Caco-2 (cell line): ENCODE measurements around the gene UNC5A. TPM values are rescaled to one million over a fixed set of nuclear protein-coding genes. Genes with fewer than 3 reads are reported as not detected.

ENCODE experiments used
- BruUV-seq: library from RNA; stranded (reverse); fragments of 400-500 nt; replicated peaks from 2 replicates; lab custom pipeline; 2021; lab: Mats Ljungman, UMichigan
- CTCF ChIA-PET: fragments of 300-600 bp; sonication (Branson Sonifier 250); formaldehyde crosslinking; loops from one replicate; lab custom pipeline; 2022; ENCODE audit warnings: antibody characterized with exemption; lab: Charles Lee
- POLR2A ChIA-PET: fragments of 300-600 bp; sonication (Branson Sonifier 250); formaldehyde crosslinking; loops from one replicate; lab custom pipeline; 2022; ENCODE audit warnings: antibody characterized with exemption; lab: Charles Lee
- DNase-seq, 2 experiments: peaks; one replicate each; pipeline versions ENCODE4 v3.0.0 to v3.0.0-alpha.2; 2020 to 2022
- H3K27me3 ChIP-seq: replicated peaks from 2 replicates; pipeline ENCODE4 v1.6.0; 2011; ENCODE audit warnings: low read length; ENCODE audit not compliant: control insufficient read depth, insufficient read depth
- H3K36me3 ChIP-seq: 2 replicates; pipeline ENCODE4 v1.5.1; 2011; ENCODE audit warnings: low read length; ENCODE audit not compliant: control insufficient read depth, insufficient read depth
- H3K4me1 ChIP-seq: fragments of 250-450 bp; sonication (Bioruptor Pico); 2 replicates; pipeline ENCODE4 v1.5.1; 2020; ENCODE audit warnings: mild to moderate bottlenecking
- H3K4me3 ChIP-seq: 2 replicates; pipeline ENCODE4 v1.5.1; 2011; ENCODE audit warnings: low read depth, mild to moderate bottlenecking, control low read depth, low read length
- H3K9me3 ChIP-seq: fragments of 250-450 bp; sonication (Bioruptor Pico); 2 replicates; pipeline ENCODE4 v1.5.1; 2020; ENCODE audit warnings: mild to moderate bottlenecking, moderate library complexity
- H3K27ac Mint-ChIP-seq: one replicate; pipeline ENCODE4 v1.8.0; 2022; ENCODE audit warnings: mixed read lengths; ENCODE audit not compliant: unreplicated experiment
- H3K27me3 Mint-ChIP-seq: one replicate; pipeline ENCODE4 v1.8.0; 2022; ENCODE audit warnings: mixed read lengths; ENCODE audit not compliant: insufficient read depth, unreplicated experiment
- H3K36me3 Mint-ChIP-seq: one replicate; pipeline ENCODE4 v1.8.0; 2022; ENCODE audit warnings: mild to moderate bottlenecking, mixed read lengths; ENCODE audit not compliant: insufficient read depth, unreplicated experiment
- H3K4me1 Mint-ChIP-seq: one replicate; pipeline ENCODE4 v1.8.0; 2022; ENCODE audit warnings: low read depth, mixed read lengths; ENCODE audit not compliant: unreplicated experiment
- H3K4me3 Mint-ChIP-seq: one replicate; pipeline ENCODE4 v1.8.0; 2022; ENCODE audit warnings: mild to moderate bottlenecking, moderate library complexity, mixed read lengths; ENCODE audit not compliant: unreplicated experiment
- H3K9me3 Mint-ChIP-seq: one replicate; pipeline ENCODE4 v1.8.0; 2022; ENCODE audit warnings: mixed read lengths; ENCODE audit not compliant: unreplicated experiment
- intact Hi-C: fragments of 100-400 bp; cut with micrococcal nuclease; formaldehyde crosslinking; loops from one replicate; pipeline ENCODE4 v1.10.0; 2022; ENCODE audit not compliant: unreplicated experiment
- total RNA-seq: library from RNA; stranded (reverse); gene quantifications from 2 replicates; pipeline ENCODE4 v1.2.3, GENCODE V29; 2022
- TF ChIP-seq, protein P1 (sequence below), 2 experiments: fragments of 200-600 bp in 1 of 2; IDR thresholded peaks; 1 replicate in 1 of 2; 2 replicates in 1 of 2; pipeline versions ENCODE4 v1.5.1 to v1.8.0; 2011 to 2022; ENCODE audit warnings: antibody characterized with exemption in 1 of 2, control low read depth in 1 of 2, inconsistent platforms in 1 of 2, low read depth in 1 of 2, low read length in 1 of 2, mild to moderate bottlenecking in 1 of 2, moderate library complexity in 1 of 2; ENCODE audit not compliant: insufficient read depth in 1 of 2, severe bottlenecking in 1 of 2, unreplicated experiment in 1 of 2

The UNC5A gene
- total RNA-seq, 1 experiment from 2014 or later = not detected

DNA sequence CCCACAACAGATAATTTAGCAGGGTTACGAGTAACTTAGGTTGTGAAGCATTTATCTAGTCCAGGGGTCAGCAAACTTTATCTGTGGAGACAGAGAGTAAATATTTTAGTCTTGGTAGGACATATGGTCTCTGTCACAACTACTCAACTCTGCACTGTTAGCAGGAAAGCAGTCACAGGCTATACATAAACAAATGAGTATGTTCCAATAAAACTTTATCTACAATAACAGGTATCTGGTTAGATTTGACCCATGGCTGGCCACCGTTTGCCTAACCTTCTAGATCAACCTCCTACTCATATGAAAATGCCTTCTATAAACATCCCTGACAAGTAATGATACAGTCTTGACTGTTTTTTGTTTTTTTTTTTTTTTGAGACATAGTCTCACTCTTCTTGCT, 101.8 kb downstream of the UNC5A start:
- Mint-ChIP-seq H3K36me3 (peaks cover 29% of the 10 kb centered on the region), H3K27ac (no peak overlapping the region), H3K4me1 (no peaks in the 10 kb centered on the region), H3K4me3 (no peak overlapping the region), H3K9me3 (no peaks in the 10 kb centered on the region), H3K27me3 (no peaks in the 10 kb centered on the region)
- no peak for DNase-seq
- POLR2A ChIA-PET = no interaction called here
- intact Hi-C loops = no loop called here
- H3K9me3 ChIP-seq = no peaks in the 10 kb centered on the region
- peaks cover 10% of the 10 kb centered on the region; the same call in 1 of the 2 replicates for H3K4me1 ChIP-seq
- no TSS peak for BruUV-seq
- H3K36me3 ChIP-seq = peaks cover 1% of the 10 kb centered on the region; the same call in 1 of the 2 replicates
- CTCF ChIA-PET = interaction anchor here (0.7 kb wide), 1 partner anchor 26 kb away, joined by 4 read pairs; no protein-coding TSS in a partner anchor
- no peak overlapping the region for H3K4me3 ChIP-seq
- TF ChIP-seq, protein P1, sequence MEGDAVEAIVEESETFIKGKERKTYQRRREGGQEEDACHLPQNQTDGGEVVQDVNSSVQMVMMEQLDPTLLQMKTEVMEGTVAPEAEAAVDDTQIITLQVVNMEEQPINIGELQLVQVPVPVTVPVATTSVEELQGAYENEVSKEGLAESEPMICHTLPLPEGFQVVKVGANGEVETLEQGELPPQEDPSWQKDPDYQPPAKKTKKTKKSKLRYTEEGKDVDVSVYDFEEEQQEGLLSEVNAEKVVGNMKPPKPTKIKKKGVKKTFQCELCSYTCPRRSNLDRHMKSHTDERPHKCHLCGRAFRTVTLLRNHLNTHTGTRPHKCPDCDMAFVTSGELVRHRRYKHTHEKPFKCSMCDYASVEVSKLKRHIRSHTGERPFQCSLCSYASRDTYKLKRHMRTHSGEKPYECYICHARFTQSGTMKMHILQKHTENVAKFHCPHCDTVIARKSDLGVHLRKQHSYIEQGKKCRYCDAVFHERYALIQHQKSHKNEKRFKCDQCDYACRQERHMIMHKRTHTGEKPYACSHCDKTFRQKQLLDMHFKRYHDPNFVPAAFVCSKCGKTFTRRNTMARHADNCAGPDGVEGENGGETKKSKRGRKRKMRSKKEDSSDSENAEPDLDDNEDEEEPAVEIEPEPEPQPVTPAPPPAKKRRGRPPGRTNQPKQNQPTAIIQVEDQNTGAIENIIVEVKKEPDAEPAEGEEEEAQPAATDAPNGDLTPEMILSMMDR (IDR thresholded peaks at IDR 0.05; ENCODE audit: insufficient read depth in 1 of 2, low read depth in 1 of 2, low read length in 1 of 2, severe bottlenecking in 1 of 2, unreplicated experiment in 1 of 2) = no peak
- no peaks in the 10 kb centered on the region for H3K27me3 ChIP-seq

DNA sequence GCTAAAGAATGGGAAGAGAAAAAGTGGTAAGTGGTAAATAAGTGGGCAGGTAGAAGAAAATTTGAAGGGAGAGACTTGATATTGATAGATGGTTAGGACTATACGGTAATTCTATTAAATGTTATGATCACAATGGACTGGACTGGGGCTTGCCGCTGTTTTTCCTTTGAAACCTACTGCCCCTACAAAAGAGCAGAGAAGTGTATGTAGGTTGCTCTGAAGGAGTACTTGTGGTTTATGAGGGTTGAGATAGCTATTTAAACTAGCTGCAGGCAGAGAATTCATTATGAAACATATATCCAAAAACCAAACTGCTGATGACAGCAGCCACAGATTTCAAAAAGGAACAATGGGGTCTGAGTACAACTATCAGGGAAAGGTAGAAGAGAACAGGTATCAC, 105.5 kb downstream of the UNC5A start:
- H3K36me3 ChIP-seq = no peaks in the 10 kb centered on the region; the same call in 1 of the 2 replicates
- intact Hi-C loops = no loop called here
- H3K4me3 ChIP-seq = no peak overlapping the region
- BruUV-seq = no TSS peak
- Mint-ChIP-seq H3K27me3 (no peaks in the 10 kb centered on the region), H3K4me1 (peaks cover under 1% of the 10 kb centered on the region), H3K9me3 (no peaks in the 10 kb centered on the region), H3K4me3 (no peak overlapping the region), H3K27ac (no peak overlapping the region), H3K36me3 (peaks cover 26% of the 10 kb centered on the region)
- POLR2A ChIA-PET = no interaction called here
- H3K9me3 ChIP-seq = no peaks in the 10 kb centered on the region
- TF ChIP-seq, protein P1 (IDR thresholded peaks at IDR 0.05; ENCODE audit: insufficient read depth in 1 of 2, low read depth in 1 of 2, low read length in 1 of 2, severe bottlenecking in 1 of 2, unreplicated experiment in 1 of 2) = no peak
- CTCF ChIA-PET = no interaction called here
- no peak for DNase-seq
- no peaks in the 10 kb centered on the region for H3K4me1 ChIP-seq
- H3K27me3 ChIP-seq = no peaks in the 10 kb centered on the region

DNA sequence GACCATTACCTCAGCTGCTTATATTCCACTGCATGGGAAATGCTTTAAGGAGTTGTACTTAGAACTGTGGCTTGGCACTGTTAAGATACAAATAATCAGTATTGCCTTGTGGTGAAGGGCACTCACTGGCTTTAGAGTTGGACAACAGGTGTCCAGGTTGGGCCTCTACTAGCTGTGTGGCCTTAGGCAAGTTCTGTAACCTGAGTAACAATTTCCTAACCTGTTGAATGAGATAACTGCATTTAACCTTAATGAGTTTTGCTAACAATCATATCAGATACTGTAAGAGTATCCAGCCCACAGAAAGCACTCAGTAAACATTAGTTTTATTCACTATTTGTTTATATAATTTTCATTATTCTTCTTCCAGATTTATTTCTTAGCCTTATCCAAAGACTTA, 106.0 kb downstream of the UNC5A start:
- Mint-ChIP-seq H3K4me3 (no peak overlapping the region), H3K36me3 (peaks cover 30% of the 10 kb centered on the region), H3K27ac (no peak overlapping the region), H3K4me1 (peaks cover 5% of the 10 kb centered on the region), H3K27me3 (no peaks in the 10 kb centered on the region), H3K9me3 (no peaks in the 10 kb centered on the region)
- no peak for DNase-seq
- Histone ChIP-seq H3K27me3 (no peaks in the 10 kb centered on the region), H3K4me3 (no peak overlapping the region), H3K9me3 (no peaks in the 10 kb centered on the region), H3K4me1 (no peaks in the 10 kb centered on the region), H3K36me3 (no peaks in the 10 kb centered on the region; the same call in 1 of the 2 replicates)
- intact Hi-C loops = no loop called here
- ChIA-PET POLR2A (no interaction called here), CTCF (no interaction called here)
- TF ChIP-seq, protein P1 (IDR thresholded peaks at IDR 0.05; ENCODE audit: insufficient read depth in 1 of 2, low read depth in 1 of 2, low read length in 1 of 2, severe bottlenecking in 1 of 2, unreplicated experiment in 1 of 2) = no peak
- BruUV-seq = no TSS peak
